A549 (cell line): ENCODE measurements around the gene LRRC3.

Source experiments
- CBX8 ChIP-seq: fragments of 200-600 bp; sonication (generic); IDR thresholded peaks from 2 replicates; pipeline ENCODE4 v1.6.1; 2016
- CEBPB ChIP-seq, 2 experiments: fragments of >200 bp in 1 of 2; sonication (Bioruptor Twin) in 1 of 2; formaldehyde crosslinking in 1 of 2; IDR thresholded peaks; 2 replicates each; pipeline ENCODE4 v1.6.1; 2012 to 2016
- CTCF ChIP-seq: fragments of >200 bp; sonication (Bioruptor Twin); formaldehyde crosslinking; IDR thresholded peaks from 3 replicates; pipeline ENCODE4 v1.5.1; 2016
- EP300 ChIP-seq, 2 experiments: fragments of >200 bp; sonication (Bioruptor Twin); formaldehyde crosslinking; IDR thresholded peaks; 2 replicates in 1 of 2; 3 replicates in 1 of 2; pipeline ENCODE4 v1.6.1; 2016 to 2017
- HOXB13 ChIP-seq: fragments of 250-450 bp; sonication (Bioruptor Pico); IDR thresholded peaks from 2 replicates; pipeline ENCODE4 v1.5.0; 2020; ENCODE audit warnings: low read depth, mild to moderate bottlenecking, moderate library complexity
- JUN ChIP-seq, 2 experiments: fragments of >200 bp; sonication (Bioruptor Twin); formaldehyde crosslinking; IDR thresholded peaks; 2 replicates in 1 of 2; 3 replicates in 1 of 2; pipeline ENCODE4 v1.6.1; 2016 to 2017
- MAFK ChIP-seq: fragments of 450-650 bp; IDR thresholded peaks from 2 replicates; pipeline ENCODE4 v1.6.1; 2014; ENCODE audit not compliant: partially characterized antibody
- MAX ChIP-seq: IDR thresholded peaks from 2 replicates; pipeline ENCODE4 v1.6.1; 2012
- POLR2A ChIP-seq: IDR thresholded peaks from 2 replicates; pipeline ENCODE4 v1.6.1; 2012; ENCODE audit warnings: mild to moderate bottlenecking, low read length
- POLR2AphosphoS2 ChIP-seq: conservative IDR thresholded peaks from 2 replicates; pipeline ENCODE4 v1.6.1; 2012; ENCODE audit warnings: low read length, improper control_type of control experiment, inconsistent platforms
- RAD21 ChIP-seq, 2 experiments: fragments of >200 bp in 1 of 2; sonication (Bioruptor Twin) in 1 of 2; formaldehyde crosslinking in 1 of 2; IDR thresholded peaks in 1 of 2; conservative IDR thresholded peaks in 1 of 2; 2 replicates in 1 of 2; 3 replicates in 1 of 2; pipeline ENCODE4 v1.6.1; 2012 to 2018; ENCODE audit warnings: inconsistent platforms in 1 of 2
- TF ChIP-seq, protein P1 (sequence below): fragments of 150-350 bp; IDR thresholded peaks from 2 replicates; pipeline ENCODE4 v1.6.1; 2014; ENCODE audit warnings: low read depth, mild to moderate bottlenecking, low read length
- TF ChIP-seq, protein P2 (sequence below): IDR thresholded peaks from 2 replicates; pipeline ENCODE4 v1.6.1; 2012

DNA sequence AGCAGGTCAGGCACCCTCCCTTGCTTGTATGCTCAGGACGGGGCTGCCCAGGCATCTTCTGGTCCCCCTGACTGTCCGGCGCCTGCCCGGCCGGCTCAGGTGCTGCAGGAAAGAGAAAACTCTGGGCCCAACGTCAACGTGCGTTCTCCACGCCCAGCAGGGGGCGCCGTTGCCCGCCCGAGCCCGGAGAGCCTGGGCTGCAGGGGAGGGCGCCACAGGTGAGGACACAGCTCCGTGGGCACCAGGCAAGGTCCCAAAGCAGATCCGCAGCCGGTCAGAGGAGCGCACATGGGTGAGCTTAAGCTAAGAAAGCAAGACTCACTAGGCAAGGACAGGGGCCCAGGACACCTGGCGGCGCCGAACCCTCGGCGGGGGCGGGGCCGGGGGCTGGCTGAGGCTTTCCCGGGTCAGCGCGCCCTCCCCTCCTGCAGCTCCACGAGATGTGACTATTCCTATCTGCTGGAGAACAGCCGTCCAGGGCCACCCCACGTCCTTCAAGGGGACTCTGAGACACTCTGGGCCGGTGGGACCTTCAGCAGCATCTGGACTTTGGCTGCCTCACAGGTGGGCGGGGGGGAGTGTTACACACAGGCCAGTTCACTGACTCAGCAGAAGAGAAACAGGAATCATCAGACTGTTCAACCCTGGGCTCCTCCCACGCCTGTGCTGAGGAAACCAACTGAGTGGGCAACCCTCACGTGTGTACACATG, 55.4 kb downstream of the LRRC3 start:
- TF ChIP-seq RAD21 (conservative IDR thresholded peaks at IDR 0.05 in 1 of 2, IDR thresholded peaks at IDR 0.05 in 1 of 2) (peak; percentile 69 to 72), JUN (IDR thresholded peaks at IDR 0.05) (no peak), CTCF (peak; percentile 56), POLR2A (no peak), MAFK (no peak), CBX8 (no peak), HOXB13 (CRISPR knock-in tag) (no peak), POLR2AphosphoS2 (no peak), CEBPB (IDR thresholded peaks at IDR 0.05) (no peak), EP300 (IDR thresholded peaks at IDR 0.05) (no peak), MAX (no peak)
- TF ChIP-seq, protein P1, sequence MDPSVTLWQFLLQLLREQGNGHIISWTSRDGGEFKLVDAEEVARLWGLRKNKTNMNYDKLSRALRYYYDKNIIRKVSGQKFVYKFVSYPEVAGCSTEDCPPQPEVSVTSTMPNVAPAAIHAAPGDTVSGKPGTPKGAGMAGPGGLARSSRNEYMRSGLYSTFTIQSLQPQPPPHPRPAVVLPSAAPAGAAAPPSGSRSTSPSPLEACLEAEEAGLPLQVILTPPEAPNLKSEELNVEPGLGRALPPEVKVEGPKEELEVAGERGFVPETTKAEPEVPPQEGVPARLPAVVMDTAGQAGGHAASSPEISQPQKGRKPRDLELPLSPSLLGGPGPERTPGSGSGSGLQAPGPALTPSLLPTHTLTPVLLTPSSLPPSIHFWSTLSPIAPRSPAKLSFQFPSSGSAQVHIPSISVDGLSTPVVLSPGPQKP = no peak
- TF ChIP-seq, protein P2, sequence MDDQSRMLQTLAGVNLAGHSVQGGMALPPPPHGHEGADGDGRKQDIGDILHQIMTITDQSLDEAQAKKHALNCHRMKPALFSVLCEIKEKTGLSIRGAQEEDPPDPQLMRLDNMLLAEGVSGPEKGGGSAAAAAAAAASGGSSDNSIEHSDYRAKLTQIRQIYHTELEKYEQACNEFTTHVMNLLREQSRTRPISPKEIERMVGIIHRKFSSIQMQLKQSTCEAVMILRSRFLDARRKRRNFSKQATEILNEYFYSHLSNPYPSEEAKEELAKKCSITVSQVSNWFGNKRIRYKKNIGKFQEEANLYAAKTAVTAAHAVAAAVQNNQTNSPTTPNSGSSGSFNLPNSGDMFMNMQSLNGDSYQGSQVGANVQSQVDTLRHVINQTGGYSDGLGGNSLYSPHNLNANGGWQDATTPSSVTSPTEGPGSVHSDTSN = no peak
